Myocyte (in vitro differentiated cells): Measurements from ENCODE around the gene C16orf74. TPM values are rescaled to one million over a fixed set of nuclear protein-coding genes. Genes with fewer than 3 reads are reported as not detected.

ENCODE experiments used
- DNase-seq: peaks from one replicate; pipeline ENCODE4 v3.0.0-alpha.2; 2012; ENCODE audit warnings: low read depth
- total RNA-seq: library from RNA; depleted of rRNA; stranded (reverse); fragments of >200 nt; gene quantifications from 2 replicates; pipeline ENCODE4 v1.2.3, GENCODE V29; 2014

Gene C16orf74
- total RNA-seq, 1 donor from 2014 or later = 0.16 TPM

DNA sequence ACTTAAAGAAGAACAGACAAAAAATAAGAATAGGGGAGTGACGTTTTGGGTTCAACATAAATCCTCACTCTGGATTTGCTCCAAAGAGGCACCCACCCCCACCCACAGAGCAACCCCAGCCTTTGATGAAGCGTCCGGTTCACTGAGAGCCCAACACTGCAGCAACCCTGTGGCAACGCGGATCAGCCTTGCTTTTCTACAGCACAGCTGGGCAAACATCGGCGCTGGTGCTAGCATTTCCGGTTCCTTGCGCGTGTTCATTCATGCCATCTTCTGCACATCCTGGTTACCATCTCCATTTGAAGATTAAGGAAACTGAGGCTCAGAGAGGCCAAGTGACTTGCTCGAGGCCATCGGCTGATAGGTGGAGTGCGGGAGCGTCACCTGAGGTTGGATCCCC is 53.5 kb downstream of the C16orf74 start:
- no peak for DNase-seq

DNA sequence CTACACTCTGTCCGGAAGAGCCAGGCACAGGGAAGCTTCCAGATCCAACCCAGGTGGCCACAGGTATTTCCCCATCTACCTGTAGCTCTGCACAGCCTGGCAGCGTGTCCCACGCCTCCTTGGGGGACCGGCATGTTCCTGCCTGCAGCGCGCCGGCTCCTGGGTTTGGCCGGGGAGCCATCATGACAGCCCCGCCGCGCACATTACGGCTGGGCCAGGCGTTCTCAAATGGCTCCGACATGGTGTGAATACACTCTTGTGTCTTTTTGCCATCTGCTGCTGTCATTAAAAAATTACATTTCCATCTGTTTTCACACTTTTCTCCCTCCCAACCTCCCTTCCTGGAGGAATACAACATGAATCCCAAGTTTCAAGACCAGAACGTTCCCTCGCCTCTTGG is 54.1 kb downstream of the C16orf74 start:
- no peak for DNase-seq

DNA sequence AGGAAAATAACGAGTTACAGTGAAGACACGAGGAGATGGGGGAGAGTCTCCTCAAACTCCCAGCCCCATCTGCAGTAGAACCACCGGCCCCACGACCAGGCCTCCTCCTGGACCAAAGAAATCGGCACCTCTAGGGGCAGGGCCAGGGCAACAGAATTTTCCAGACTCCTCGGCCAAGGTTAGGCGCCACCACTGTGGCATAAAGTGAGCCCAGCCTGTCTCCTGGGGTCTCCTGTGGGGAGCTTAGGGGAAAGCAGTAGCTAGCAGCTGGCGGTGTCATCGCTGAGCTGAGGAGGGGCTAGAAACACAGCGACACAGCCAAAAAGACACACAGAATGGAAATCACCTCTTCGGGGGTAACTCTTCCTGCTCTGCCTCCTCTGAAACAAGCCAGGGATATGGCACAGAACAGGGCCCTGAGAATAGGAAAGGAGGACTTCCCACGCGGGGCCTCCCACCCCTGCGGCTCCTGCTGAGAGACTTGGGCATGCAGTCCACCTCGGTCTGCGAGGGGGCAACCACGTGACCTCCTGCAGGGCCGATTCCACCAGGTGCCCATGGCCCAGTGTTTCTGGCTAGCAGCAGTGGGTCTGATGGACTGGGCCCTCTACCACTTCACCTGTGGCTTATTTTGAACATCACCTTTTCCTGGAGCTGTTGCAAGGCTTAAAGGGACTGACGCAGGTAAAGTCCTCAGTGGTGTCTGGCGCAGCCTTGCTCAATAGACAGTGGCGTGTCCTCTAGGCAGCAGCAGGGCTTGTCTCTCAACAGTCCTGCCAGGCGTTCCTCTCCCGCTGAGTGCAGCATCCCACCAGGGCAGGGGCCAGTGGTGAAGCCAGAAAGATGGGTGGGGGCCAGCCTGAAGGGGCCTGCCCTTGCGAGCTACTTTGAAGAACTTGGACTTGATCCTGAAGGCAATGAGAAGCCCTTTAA is 55.4 kb downstream of the C16orf74 start:
- DNase-seq = no peak

DNA sequence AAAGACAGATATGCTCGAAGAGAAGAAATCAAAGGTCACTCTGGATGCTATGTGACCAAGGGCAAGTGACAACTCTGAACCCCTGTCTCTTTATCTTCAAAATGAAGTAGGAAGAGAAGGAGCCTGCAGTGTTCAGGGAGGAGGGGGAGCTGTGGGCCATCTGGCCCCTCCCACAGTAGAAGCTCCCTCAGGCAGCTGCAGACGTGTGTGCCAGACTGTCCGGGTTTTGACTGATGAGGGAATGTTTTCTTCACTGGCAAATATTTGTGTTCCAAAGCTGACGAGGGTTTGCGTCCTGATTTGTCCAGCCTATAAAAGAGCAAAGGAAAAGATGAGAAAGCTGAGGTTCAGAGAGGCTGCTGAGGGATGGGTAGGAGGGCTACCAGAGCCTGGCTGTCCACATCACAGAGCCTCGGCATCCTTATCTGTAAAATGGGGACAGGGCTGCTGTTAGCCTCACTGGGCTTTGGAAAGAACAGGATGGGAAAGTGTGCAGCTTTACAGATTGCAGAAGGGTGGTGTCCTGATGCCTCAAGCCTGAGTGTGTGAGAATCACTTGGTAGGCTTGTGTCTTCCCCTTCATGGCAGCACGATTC is 60.3 kb downstream of the C16orf74 start:
- peak; percentile 34 for DNase-seq

DNA sequence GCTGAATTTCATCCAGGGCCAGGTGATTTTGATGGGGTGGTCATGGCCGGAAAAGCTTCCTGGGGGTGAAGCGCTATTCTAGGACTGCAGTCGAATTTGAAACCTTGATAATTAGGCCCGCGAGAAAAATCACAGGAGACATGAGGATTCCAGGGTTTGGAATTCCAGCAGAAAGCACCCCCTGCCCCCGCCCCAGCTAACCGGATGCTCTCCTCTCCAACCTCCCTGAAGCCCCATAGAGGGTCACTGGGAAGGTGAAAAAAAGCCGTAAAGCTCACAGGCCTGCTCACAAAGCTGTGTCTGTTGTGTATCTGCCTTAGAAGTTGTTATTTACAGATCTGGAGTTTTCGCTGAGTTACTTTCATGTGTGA is 61.0 kb downstream of the C16orf74 start:
- DNase-seq = no peak

DNA sequence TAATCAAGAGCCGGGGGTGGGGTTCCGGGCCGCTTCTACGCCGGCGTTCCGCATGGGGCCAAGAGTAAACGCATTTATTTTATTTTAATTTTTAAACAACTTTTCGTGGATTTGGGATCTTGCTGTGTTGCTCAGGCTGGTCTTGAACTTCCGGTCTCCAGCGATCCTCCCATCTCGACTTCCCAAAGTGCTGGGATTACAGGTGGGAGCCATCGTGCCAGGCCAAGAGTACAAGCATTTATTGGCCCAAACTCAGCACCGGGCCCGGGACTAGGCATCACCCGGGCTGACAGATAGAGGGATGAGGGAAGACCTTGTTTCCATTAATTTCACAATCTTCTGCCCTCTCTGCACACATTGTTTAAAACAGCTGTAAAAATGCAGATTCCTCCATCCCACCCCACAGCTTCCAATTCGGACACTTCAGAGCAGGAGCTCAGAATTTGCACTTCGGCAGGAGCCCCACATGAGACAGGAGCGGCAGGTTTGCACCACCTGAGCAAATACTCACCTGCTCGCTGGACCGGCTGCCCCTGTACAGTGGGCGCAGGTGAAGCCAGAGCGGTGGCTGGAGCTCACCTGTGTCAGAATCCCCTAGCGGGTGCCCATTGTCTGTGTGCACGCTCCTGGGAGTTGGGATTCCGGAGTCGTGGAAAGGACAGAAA is 61.5 kb downstream of the C16orf74 start:
- DNase-seq = no peak

DNA sequence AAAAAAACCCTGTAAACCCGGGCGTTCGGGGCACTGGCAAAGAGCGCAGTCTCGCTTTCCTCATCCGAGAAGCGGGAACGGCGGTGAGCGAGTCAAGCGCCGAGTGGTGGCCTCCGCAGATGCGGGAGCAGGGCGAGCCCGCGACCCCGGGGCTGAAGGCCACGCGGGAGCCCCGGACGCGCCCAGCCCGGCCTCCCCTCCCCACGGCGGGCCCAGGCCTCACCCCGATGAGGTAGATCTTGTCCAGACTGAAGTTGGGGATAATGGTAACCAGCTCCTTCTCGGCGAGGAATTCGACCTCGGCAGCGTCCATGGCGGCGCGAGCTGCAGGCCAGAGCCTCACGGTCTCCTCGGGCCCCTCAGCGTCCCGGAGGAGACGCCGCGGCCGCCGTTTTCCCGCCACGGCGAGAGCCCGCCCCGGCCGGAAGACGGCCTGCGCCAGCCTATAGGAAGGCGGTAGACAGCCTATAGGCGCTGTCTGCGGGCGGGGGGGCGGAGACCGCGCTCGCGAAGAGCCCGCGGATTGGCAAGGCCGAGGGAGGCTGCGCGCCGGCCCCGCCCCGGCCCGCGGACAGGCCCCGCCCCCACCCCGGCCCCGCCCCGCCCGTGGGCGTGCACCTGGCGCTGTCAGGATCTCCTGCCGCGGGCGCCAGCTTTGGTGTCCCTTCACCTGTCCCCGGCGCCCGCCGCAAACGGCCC is 62.2 kb downstream of the C16orf74 start, which contains the start of gene GINS2:
Gene GINS2 (minus strand): TSS at position 369 of the 699 bp plus-strand sequence. CDS start 56 bp downstream, at position 313.
- DNase-seq = peak; percentile 84

DNA sequence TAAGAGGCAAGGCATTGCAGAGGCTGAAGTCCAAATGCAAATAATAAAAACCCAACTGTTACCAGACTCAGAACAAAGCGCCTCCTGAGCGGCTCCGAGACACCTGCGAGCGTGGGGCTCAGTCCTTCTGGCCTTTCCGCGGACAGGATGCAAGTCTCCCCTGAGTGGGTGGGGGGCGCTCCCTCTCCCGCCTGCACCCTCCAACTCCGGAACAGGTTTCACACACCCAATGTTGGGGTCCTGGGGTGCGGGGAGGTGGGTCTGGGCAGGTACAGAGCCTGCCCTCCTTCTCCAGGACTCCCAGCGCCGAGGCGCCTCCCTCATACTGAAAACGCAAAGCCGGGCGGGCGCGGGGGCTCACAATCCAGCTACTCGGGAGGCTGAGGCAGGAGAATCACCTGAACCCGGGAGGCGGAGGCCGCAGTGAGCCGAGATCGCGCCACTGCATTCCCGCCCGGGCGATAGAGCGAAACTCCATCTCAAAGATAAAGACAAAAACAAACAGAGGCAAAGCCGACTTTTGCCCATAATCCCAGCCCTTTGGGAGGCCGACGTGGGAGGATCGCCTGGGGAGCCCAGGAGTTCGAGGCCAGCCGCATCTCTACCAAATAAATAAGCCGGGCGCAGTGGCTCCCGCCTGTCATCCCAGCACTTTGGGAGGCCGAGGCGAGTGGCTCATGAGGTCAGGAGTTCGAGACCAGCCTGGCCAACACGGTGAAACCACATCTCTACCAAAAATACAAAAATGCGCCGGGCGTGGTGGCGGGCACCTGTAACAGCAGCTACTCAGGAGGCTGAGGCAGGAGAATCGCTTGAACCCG is 63.0 kb downstream of the C16orf74 start:
- DNase-seq = no peak

DNA sequence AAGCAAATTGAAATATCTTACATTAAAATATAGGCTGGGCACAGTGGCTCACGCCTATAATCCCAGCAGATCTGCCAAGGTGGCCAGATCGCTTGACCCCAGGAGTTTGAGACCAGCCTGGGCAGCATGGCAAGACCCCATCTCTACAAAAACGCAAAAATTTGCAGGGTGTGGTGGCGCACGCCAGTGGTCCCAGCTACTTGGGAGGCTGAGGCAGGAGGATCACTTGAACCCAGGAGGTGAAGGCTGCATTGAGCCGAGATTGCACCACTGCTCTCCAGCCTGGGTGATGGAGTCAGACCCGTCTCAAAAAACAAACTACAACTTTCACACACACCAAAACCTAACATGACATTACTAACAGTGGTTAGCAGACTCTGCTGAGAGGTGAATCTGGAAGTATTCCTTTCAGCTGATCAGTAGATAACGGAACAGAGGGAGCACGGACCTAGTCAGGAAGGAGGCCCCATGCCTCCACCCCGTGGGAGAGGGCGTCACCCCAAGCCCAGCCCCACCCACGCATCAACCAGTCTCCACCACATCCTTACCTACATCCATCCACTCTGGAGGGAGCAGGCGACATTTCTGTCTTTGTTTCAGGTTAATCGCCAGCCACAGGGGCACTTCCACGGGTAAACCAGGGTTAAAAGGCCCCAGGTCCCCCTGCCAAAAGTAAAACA is 63.8 kb downstream of the C16orf74 start:
- DNase-seq = no peak

DNA sequence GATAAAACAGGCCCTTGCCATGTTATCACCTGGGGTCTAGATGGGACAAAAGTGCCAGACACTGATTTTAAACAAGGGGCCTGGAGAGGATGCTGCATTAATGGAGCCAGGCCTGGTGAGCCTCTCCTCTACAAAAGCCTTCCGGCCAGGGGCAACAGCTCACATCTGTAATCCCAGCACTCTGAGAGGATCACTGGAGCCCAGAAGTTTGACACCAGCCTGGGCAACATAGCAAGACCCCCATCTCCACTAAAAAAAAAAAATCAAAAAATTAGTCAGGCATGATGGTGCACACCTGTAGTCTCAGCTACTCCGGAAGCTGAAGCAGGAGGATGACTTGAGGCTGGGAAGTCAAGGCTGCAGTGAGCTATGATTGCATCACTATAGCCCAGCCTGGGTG is 65.6 kb downstream of the C16orf74 start:
- DNase-seq = no peak

DNA sequence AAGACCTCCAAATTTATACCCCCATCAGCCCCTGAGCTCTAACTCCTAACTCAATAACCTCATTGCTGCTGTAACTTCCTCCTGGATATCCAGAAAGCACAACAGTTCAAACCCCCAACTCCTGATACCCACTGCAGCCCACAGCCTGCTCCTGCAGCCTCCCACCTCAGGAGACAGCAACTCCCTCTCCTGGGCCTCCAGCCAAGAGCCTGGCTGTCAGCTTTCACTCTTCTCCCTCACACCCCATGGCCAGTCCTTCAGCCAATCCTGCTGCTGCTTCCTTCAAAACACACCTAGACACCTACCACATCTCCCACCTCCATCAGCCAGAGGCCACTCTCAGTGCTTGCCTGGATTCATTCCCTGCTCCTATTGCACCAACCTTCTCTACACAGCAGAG is 67.5 kb downstream of the C16orf74 start:
- DNase-seq = no peak

DNA sequence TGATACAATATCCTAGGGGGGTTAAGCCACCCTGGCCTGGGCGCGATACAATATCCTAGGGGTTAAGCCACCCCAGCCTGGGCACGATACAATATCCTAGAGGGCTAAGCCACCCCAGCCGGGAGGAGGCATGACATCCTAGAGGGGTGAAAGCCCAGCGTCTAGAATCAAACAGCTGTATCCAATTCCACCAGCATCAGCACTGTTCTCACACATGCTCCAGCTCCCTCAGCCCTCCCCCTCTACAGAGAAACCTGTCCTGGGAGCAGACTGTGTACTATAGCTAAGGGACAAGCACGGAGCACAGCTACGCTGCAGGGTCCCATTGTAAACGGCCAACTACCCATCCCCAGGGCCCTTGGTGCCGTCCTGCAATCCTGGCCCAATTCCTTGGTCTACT is 68.4 kb downstream of the C16orf74 start:
- DNase-seq = no peak

DNA sequence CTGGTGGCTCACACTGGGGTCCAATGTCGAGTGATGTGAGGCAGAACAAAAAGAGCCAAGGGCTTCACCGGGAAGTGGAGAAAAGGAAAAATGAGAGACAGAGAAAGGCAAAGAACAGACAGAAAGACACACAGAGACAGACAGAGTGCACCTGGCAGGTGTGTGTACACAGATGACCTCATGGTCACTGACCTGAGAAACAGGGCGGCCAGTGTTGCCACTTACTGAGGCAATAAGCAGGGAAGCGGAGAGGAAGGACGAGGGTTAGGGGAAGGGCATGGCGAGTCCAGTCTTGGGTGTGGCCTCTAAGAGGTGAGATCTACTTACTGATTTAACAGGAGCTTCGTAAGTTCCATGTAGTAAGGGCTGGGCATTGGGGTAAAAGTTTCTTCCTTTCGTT is 69.6 kb downstream of the C16orf74 start:
- no peak for DNase-seq

DNA sequence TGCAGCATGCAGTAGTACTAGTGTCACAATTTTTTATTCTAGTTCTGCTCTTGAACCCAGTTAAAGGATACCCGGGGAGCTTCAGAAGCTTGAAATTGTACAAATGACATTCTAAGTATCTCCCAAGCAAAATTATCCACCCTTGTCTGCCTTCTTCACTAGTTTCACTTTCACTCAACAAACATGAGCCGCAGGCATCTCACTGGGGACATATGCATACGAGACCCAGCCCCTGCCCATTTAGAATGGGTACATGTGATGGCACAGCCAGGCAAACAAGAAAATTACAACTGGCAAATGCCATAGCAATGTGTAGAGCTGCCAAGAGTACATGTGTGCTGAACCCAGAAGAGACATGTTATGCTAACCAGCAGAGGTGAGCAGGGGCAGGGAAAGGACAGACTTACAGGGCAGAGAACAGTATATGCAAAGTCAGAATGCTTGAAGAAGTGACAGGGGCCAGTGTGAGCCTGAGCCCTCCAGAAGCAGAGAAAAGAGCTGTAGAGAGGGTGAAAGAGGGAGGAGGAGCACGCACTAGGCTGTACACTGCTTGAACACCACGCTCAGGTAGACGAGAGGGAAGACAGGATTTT is 70.4 kb downstream of the C16orf74 start:
- no peak for DNase-seq

DNA sequence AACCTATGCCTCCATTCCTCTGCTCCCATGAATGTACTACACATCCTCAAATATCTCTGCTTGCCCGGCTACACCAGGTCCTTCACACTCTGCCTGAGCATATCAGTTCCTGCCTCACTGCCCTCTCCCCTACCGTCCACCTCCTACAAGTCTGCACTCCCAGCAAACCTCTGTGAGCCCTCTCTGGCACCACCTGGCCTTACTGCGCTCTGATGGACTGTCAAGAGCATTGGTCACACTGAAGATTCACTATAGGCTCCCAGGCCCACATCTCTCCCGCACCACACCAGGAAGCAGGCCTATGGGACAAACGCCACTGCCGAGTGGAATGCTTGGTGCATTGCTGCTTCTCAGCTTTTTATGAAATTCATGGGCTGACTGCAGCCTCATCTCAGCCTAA is 71.0 kb downstream of the C16orf74 start:
- no peak for DNase-seq

DNA sequence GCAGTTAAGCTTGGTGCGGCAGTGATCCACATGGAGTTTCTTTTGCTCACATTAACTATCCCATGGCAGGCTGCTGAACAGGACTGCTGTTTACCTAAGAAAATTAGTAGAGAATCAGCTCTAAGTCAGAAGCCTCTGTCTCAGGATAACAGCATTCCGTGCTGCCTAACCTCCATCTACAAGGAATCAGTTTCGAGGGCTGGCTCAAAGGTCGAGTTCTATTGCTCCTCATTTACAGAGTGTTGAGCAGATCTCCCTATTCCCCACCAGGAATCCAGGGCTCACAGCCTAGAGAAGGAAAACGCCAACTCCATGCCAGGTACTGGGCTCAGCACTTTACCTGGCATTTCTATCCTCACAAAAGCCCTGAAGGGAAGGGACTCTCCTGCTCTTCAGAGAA is 72.1 kb downstream of the C16orf74 start:
- no peak for DNase-seq

DNA sequence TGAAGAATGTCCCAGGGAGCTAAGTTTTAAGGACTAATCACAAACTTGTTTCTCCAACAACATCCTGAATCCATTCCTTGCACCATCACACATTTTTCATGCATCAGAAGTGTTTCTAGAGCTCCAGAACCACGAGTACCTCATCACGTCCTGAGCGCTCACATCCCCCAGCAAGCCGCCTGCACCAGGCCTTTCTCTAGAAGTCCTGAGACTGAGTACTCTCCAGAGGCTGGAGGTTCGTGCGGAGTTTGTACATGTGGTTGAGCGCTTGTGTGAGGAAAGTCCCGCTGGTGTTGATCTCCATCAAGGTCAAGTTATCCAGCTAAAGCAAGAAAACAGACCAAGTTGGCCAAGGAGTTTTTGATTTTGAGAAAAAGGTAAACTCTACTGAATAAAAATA is 72.9 kb downstream of the C16orf74 start:
- DNase-seq = no peak

DNA sequence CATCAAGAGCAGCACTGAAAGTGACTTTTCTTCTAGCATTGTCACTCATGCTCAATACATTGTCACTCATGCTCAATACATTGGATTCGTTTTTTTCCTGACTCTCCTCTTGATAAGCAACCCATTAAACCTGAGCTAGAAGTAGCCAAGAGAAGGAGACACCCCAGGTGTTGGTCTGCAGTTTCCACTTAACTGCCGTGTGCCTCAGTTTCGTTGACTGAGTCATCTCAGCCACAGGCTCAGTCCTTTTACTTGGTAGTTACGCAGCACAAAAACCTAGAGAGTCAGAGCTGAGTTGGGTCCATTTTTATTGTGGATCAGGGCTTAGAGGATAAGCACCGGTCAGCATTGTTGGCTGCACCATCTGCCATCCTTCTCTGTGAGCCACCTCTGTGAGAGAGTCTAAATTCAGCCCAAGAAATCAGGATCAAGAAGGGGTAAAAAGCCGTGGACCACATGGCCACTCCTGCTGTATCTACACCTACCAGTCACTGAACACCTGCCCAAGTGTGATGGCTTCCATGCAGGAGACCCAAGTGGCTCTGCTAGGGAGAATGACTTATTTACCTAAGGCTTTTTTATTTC is 73.4 kb downstream of the C16orf74 start:
- no peak for DNase-seq

DNA sequence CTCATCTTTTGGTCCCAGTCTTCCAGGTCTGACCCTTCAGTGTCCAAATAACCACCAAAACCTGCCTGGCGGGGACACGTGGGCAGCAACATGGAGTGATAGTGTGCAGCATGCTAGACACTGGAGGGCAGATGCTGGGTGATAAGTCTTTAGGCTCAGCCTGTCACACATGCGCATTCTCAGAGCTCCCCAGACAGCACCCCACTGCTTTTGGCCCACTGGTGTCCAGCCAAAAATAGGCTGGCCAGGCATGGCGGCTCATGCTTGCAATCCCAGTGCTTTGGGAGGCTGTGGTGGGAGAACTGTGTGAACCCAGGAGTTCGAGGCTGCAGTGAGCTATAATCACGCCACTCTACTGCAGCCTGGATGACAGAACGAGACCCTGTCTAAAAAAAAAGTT is 74.4 kb downstream of the C16orf74 start:
- DNase-seq = no peak
